Hypothalamus (tissue), 51 donors: Measurements from ENCODE around the gene CCNDBP1.

Experiments used
- DNase-seq, 51 donors: peaks; one replicate each; lab custom pipeline; 2025; lab: John Stamatoyannopoulos, UW

CCNDBP1 gene

GRCh38 chr15:43241100-43241499, 55.9 kb downstream of the CCNDBP1 start:
- DNase-seq: peak in 16 of 51 donors; percentile 7 to 56 (median 24)

GRCh38 chr15:43242616-43243015, 57.4 kb downstream of the CCNDBP1 start:
- DNase-seq: no peak

GRCh38 chr15:43243020-43243645, 57.9 kb downstream of the CCNDBP1 start:
- DNase-seq: no peak

GRCh38 chr15:43244092-43244491, 58.9 kb downstream of the CCNDBP1 start:
- DNase-seq: no peak

GRCh38 chr15:43246261-43246774, 61.1 kb downstream of the CCNDBP1 start:
- no peak for DNase-seq
